Measurements from ENCODE around the gene MTA3.

GRCh38 chr2:42788882-42789281 lies 220.4 kb downstream of the MTA3 start:
- TF ChIP-seq POLR2A (IDR thresholded peaks at IDR 0.05), result no peak
- TF ChIP-seq CTCF (IDR thresholded peaks at IDR 0.05), result no peak
